Tibial nerve (tissue), 4 donors: ENCODE results near the gene IL20RA. TPM values are rescaled to one million over a fixed set of nuclear protein-coding genes. Genes with fewer than 3 reads are reported as not detected.

Source experiments
- DNase-seq, 2 donors: peaks; one replicate each; pipeline ENCODE4 v3.0.0-alpha.2; 2019; ENCODE audit warnings: low spot score in 2 of 2
- H3K27ac ChIP-seq, 4 donors: fragments of 200-600 bp; sonication (generic) in 3 of 4; one replicate each; pipeline ENCODE4 v1.5.1; 2017 to 2019; ENCODE audit warnings: mild to moderate bottlenecking in 1 of 4
- H3K27me3 ChIP-seq, 2 donors: fragments of 200-600 bp; sonication (generic) in 1 of 2; one replicate each; pipeline versions ENCODE4 v1.5.1 to v1.6.0; 2017 to 2019
- H3K36me3 ChIP-seq, 3 donors: fragments of 200-600 bp; sonication (generic); one replicate each; pipeline ENCODE4 v1.5.1; 2018 to 2019
- H3K4me1 ChIP-seq, 4 donors: fragments of 200-600 bp; sonication (generic) in 3 of 4; one replicate each; pipeline ENCODE4 v1.5.1; 2017 to 2019
- H3K4me3 ChIP-seq, 4 donors: fragments of 200-600 bp; sonication (generic) in 3 of 4; one replicate each; pipeline ENCODE4 v1.5.1; 2017 to 2019; ENCODE audit warnings: mild to moderate bottlenecking in 1 of 4, moderate library complexity in 1 of 4
- H3K9me3 ChIP-seq, 4 donors: fragments of 200-600 bp; sonication (generic) in 3 of 4; one replicate each; pipeline ENCODE4 v1.5.1; 2017 to 2019
- EP300 ChIP-seq, 2 donors: sonication (generic); formaldehyde crosslinking; IDR thresholded peaks; one replicate each; pipeline ENCODE4 v1.6.1; 2017; ENCODE audit warnings: antibody characterized with exemption in 2 of 2, mild to moderate bottlenecking in 1 of 2
- POLR2A ChIP-seq, 2 donors: fragments of 450-650 bp; IDR thresholded peaks; one replicate each; pipeline ENCODE4 v1.6.1; 2017; ENCODE audit warnings: antibody characterized with exemption in 2 of 2, mild to moderate bottlenecking in 2 of 2, moderate library complexity in 2 of 2
- WGBS, 2 donors: methylation state at CpG; one replicate each; pipeline ENCODE4 v1.1.5; 2018; 5-methylcytosine and 5-hydroxymethylcytosine counted together
- total RNA-seq, 4 donors: library from RNA; depleted of rRNA; stranded (reverse); fragments of >200 nt; gene quantifications; one replicate each; pipeline ENCODE4 v1.1.0, GENCODE V29; 2016
- TF ChIP-seq, protein P1 (sequence below), 5 experiments: fragments of 200-600 bp in 3 of 5; fragments of 450-650 bp in 2 of 5; sonication (generic) in 3 of 5; IDR thresholded peaks; one replicate each; pipeline ENCODE4 v1.5.1; 2016 to 2019; ENCODE audit warnings: antibody characterized with exemption in 5 of 5, mild to moderate bottlenecking in 3 of 5, moderate library complexity in 2 of 5

IL20RA gene
- total RNA-seq, 4 donors from 2014 or later: 0.60 to 6.3 (median 2.8) TPM

DNA sequence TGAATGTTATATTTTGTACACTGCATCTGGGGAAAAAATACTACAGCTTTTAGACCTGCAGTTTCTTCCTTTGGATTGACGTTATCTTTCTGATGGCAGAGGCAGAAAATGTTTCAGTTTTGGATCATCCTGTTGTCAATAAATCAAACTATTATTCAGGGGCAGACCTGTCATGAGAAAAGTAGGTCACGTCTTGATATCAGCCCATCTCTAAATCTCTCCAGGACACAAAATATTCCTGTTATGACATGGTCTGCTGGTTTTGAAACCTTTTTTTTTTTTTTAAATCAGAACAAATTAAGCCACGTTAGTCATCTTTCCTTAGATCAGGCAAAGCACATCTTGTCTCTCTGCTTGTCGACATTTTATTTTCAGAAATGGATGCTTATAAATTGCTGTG lies 24.0 kb downstream of the IL20RA start:
- no peak for DNase-seq
- H3K4me3 ChIP-seq: no peak overlapping the region
- TF ChIP-seq POLR2A (IDR thresholded peaks at IDR 0.05) (no peak), EP300 (IDR thresholded peaks at IDR 0.05) (no peak)
- TF ChIP-seq, protein P1, sequence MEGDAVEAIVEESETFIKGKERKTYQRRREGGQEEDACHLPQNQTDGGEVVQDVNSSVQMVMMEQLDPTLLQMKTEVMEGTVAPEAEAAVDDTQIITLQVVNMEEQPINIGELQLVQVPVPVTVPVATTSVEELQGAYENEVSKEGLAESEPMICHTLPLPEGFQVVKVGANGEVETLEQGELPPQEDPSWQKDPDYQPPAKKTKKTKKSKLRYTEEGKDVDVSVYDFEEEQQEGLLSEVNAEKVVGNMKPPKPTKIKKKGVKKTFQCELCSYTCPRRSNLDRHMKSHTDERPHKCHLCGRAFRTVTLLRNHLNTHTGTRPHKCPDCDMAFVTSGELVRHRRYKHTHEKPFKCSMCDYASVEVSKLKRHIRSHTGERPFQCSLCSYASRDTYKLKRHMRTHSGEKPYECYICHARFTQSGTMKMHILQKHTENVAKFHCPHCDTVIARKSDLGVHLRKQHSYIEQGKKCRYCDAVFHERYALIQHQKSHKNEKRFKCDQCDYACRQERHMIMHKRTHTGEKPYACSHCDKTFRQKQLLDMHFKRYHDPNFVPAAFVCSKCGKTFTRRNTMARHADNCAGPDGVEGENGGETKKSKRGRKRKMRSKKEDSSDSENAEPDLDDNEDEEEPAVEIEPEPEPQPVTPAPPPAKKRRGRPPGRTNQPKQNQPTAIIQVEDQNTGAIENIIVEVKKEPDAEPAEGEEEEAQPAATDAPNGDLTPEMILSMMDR (IDR thresholded peaks at IDR 0.05): no peak
- H3K36me3 ChIP-seq: no peaks in the 10 kb centered on the region
- H3K4me1 ChIP-seq: no peaks in the 10 kb centered on the region
- WGBS, 2 donors: 82% methylated on average over 4 of the region's 4 CpGs
- H3K27ac ChIP-seq: no peak overlapping the region
- peaks cover 0 to 5% of the 10 kb centered on the region in 2 donors for H3K27me3 ChIP-seq
- H3K9me3 ChIP-seq: no peaks in the 10 kb centered on the region

DNA sequence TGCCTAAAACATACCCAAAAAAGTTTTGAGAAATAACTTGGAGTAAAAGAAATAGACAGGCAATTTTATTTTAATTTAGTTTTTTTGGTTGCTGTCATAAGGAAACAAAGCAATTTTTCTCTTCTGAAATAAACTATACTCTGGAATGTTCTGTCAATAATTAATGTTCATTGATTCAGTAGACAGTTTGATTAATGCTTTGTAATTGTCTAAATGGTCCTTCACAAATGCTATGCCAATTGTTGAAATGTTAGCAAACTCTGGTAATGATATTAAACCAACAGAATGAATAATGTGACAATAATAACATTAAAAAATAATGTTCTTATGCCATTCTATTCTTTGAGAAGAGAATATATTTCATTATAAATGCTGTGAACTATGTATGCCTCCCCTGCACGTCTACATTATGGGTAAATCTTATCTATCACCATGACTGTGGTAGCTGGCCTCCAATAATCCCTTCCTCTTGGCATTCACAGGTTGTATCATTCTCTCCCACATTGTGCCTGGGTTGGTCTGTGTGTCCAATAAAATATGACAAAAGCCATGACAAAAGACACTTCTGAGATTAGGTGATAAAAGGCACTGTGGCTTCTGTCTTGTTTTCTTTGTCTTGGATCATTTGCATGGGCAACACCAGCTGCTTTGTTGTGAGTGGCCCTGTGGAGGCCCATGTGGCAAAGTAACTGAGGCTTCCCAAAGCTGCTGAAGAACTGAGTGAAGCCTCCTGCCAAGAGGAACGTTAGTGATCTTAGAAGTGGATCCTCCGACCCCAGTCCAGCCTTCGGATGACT lies 25.1 kb downstream of the IL20RA start:
- no peaks in the 10 kb centered on the region for H3K4me1 ChIP-seq
- no peaks in the 10 kb centered on the region for H3K36me3 ChIP-seq
- no peak for DNase-seq
- TF ChIP-seq, protein P1 (IDR thresholded peaks at IDR 0.05): no peak
- TF ChIP-seq EP300 (IDR thresholded peaks at IDR 0.05): no peak
- TF ChIP-seq POLR2A (IDR thresholded peaks at IDR 0.05): no peak
- no peaks in the 10 kb centered on the region for H3K9me3 ChIP-seq
- H3K27me3 ChIP-seq: peaks cover 0 to 7% of the 10 kb centered on the region in 2 donors
- no peak overlapping the region for H3K27ac ChIP-seq
- WGBS, 2 donors: 42 to 54% methylated on average over 4 of the region's 4 CpGs
- H3K4me3 ChIP-seq: no peak overlapping the region

DNA sequence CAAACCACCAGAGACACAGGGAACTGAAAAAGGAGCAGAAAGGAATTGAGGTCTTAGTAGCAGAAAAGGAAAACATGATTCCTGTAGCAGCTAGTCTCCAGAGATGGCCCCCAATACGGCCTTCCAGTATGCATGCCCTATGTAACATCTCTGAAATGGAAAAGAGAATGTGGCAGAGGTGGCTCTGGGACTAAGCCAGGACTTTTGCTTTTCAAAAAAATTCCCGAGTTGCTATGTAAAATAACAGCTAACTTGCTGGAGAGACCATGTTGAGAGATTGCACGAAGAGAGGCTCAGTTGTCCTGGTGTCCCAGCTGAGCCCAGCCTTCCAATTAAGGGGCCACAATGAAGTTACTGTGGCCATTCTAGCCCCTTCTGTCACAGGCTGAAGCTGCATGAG lies 27.7 kb downstream of the IL20RA start:
- Histone ChIP-seq H3K27me3 (peaks cover 0 to 7% of the 10 kb centered on the region in 2 donors), H3K27ac (no peak overlapping the region), H3K36me3 (no peaks in the 10 kb centered on the region), H3K9me3 (no peaks in the 10 kb centered on the region), H3K4me3 (no peak overlapping the region), H3K4me1 (no peaks in the 10 kb centered on the region)
- WGBS, 2 donors: 34 to 44% methylated on average over 3 of the region's 3 CpGs
- no peak for TF ChIP-seq POLR2A (IDR thresholded peaks at IDR 0.05)
- TF ChIP-seq EP300 (IDR thresholded peaks at IDR 0.05): no peak
- TF ChIP-seq, protein P1 (IDR thresholded peaks at IDR 0.05): no peak
- no peak for DNase-seq

DNA sequence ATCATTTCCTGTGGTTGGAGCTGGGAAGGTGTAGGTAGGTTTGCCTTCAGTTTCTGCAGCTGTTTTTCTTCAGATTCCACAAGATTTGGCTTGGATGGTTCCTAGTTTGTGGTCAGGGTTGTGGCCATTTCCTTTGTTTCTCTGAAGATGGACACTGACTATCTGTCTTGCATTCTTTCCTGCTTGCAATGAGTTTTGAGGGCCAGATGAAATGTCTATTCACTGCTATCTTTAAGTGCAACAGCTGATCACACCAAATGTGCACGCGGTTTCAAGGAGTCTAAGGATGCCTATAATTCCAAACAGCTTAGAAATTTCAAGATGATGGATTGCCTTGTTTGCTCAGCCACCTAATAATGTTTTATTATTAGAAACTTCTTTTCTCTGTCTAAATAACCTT lies 28.4 kb downstream of the IL20RA start:
- no peaks in the 10 kb centered on the region for H3K9me3 ChIP-seq
- no peaks in the 10 kb centered on the region for H3K4me1 ChIP-seq
- no peak overlapping the region for H3K4me3 ChIP-seq
- peaks cover 0 to 7% of the 10 kb centered on the region in 2 donors for H3K27me3 ChIP-seq
- 54 to 61% methylated on average over 2 of the region's 2 CpGs for WGBS, 2 donors
- no peak overlapping the region for H3K27ac ChIP-seq
- no peak for TF ChIP-seq EP300 (IDR thresholded peaks at IDR 0.05)
- TF ChIP-seq POLR2A (IDR thresholded peaks at IDR 0.05): no peak
- TF ChIP-seq, protein P1 (IDR thresholded peaks at IDR 0.05): no peak
- DNase-seq: no peak
- H3K36me3 ChIP-seq: no peaks in the 10 kb centered on the region

DNA sequence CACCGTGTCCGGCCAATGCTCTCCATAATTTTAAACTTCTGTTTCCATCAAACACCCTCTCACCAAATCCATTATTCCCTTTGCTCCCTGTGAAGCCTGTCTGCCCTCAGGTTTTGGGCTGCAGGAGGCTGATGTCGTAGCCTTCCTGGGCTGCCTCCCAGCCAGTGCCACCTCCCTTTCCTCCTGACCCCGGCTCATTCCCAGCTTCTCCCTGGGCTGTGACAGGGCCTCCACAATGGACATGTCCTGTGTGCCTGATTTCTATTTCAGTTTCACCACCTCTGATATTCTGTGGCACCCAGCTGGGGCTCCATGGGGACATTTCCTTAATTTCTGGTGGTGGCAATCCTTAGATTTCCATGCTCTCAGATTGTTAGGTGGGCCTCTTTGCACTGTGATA lies 28.8 kb downstream of the IL20RA start:
- H3K36me3 ChIP-seq: no peaks in the 10 kb centered on the region
- H3K27ac ChIP-seq: no peak overlapping the region
- TF ChIP-seq EP300 (IDR thresholded peaks at IDR 0.05): no peak
- TF ChIP-seq, protein P1 (IDR thresholded peaks at IDR 0.05): no peak
- no peak for DNase-seq
- H3K4me3 ChIP-seq: no peak overlapping the region
- WGBS, 2 donors: 68 to 74% methylated on average over 4 of the region's 4 CpGs
- peaks cover 0 to 7% of the 10 kb centered on the region in 2 donors for H3K27me3 ChIP-seq
- H3K9me3 ChIP-seq: no peaks in the 10 kb centered on the region
- no peaks in the 10 kb centered on the region for H3K4me1 ChIP-seq
